Neural cell (in vitro differentiated cells): ENCODE results near the gene TBKBP1. TPM values are rescaled to one million over a fixed set of nuclear protein-coding genes. Genes with fewer than 3 reads are reported as not detected.

ENCODE experiments used
- H2AFZ ChIP-seq: fragments of 200-600, 300-800 bp; sonication (generic), shearing (Covaris generic); 2 replicates; pipeline ENCODE4 v1.6.0; 2014; ENCODE audit warnings: low read depth, mild to moderate bottlenecking, antibody characterized with exemption, low read length, moderate library complexity
- H3F3A ChIP-seq: fragments of 200-600 bp; shearing (Covaris generic); 2 replicates; pipeline ENCODE4 v1.6.1; 2016; ENCODE audit warnings: mild to moderate bottlenecking, moderate library complexity, mixed read lengths, antibody characterized with exemption, low read length; ENCODE audit not compliant: insufficient read depth, poor library complexity, severe bottlenecking
- H3K27ac ChIP-seq: fragments of 200-600, 300-800 bp; sonication (generic), shearing (Covaris generic); 2 replicates; pipeline ENCODE4 v1.5.1; 2014; ENCODE audit warnings: mild to moderate bottlenecking, low read length, moderate library complexity
- H3K27me3 ChIP-seq: fragments of 300-800, 200-600 bp; sonication (generic), shearing (Covaris generic); 2 replicates; pipeline ENCODE4 v1.6.0; 2014; ENCODE audit warnings: mild to moderate bottlenecking, low read depth, low read length, moderate library complexity; ENCODE audit not compliant: insufficient read depth
- H3K36me3 ChIP-seq: fragments of 300-800, 200-600 bp; sonication (generic), shearing (Covaris generic); 2 replicates; pipeline ENCODE4 v1.5.1; 2014; ENCODE audit warnings: mild to moderate bottlenecking, antibody characterized with exemption, low read length, moderate library complexity; ENCODE audit not compliant: insufficient read depth
- H3K4me2 ChIP-seq: fragments of 300-800, 200-600 bp; sonication (generic), shearing (Covaris generic); 2 replicates; pipeline ENCODE4 v1.6.0; 2014; ENCODE audit warnings: mild to moderate bottlenecking, low read length
- H3K4me3 ChIP-seq: fragments of 300-800, 200-600 bp; sonication (generic), shearing (Covaris generic); 2 replicates; pipeline ENCODE4 v1.5.1; 2014; ENCODE audit warnings: mild to moderate bottlenecking, low read length, moderate library complexity
- H3K79me2 ChIP-seq: fragments of 200-600 bp; shearing (Covaris generic); replicated peaks from 2 replicates; pipeline ENCODE4 v1.6.0; 2014; ENCODE audit warnings: mild to moderate bottlenecking, low read length, moderate library complexity; ENCODE audit not compliant: insufficient read depth
- H3K9ac ChIP-seq: fragments of 300-800, 200-600 bp; sonication (generic), shearing (Covaris generic); 2 replicates; pipeline ENCODE4 v1.6.1; 2016; ENCODE audit warnings: mild to moderate bottlenecking, low read length, mixed read lengths
- H3K9me2 ChIP-seq: fragments of 200-600 bp; shearing (Covaris generic); 2 replicates; pipeline ENCODE4 v1.6.1; 2016; ENCODE audit warnings: mild to moderate bottlenecking, low read length, mixed read lengths; ENCODE audit not compliant: insufficient read depth
- H3K9me3 ChIP-seq: fragments of 200-600, 300-800 bp; sonication (generic), shearing (Covaris generic); 2 replicates; pipeline ENCODE4 v1.6.1; 2016; ENCODE audit warnings: mild to moderate bottlenecking, mixed run types, low read length, moderate library complexity, mixed read lengths
- H4K20me1 ChIP-seq: fragments of 200-600 bp; shearing (Covaris generic); 2 replicates; pipeline ENCODE4 v1.6.1; 2016; ENCODE audit warnings: mild to moderate bottlenecking, mixed run types; ENCODE audit not compliant: insufficient read depth
- EP300 ChIP-seq: fragments of 450-650 bp; conservative IDR thresholded peaks from 2 replicates; pipeline ENCODE4 v1.6.1; 2014; ENCODE audit warnings: antibody characterized with exemption, mild to moderate bottlenecking, moderate library complexity; ENCODE audit not compliant: poor library complexity, severe bottlenecking
- EZH2 ChIP-seq: fragments of 200-600, 300-800 bp; shearing (Covaris generic), sonication (generic); IDR thresholded peaks from 2 replicates; pipeline ENCODE4 v1.6.1; 2014; ENCODE audit warnings: antibody characterized with exemption, low read length, borderline replicate concordance, mild to moderate bottlenecking; ENCODE audit not compliant: insufficient read depth, poor library complexity, severe bottlenecking
- MXI1 ChIP-seq: fragments of 450-650 bp; conservative IDR thresholded peaks from 2 replicates; pipeline ENCODE4 v1.6.1; 2014; ENCODE audit warnings: antibody characterized with exemption, mild to moderate bottlenecking; ENCODE audit not compliant: poor library complexity, severe bottlenecking
- POLR2AphosphoS5 ChIP-seq: IDR thresholded peaks from 2 replicates; pipeline ENCODE4 v1.6.1; 2012
- RAD21 ChIP-seq: fragments of 450-650 bp; conservative IDR thresholded peaks from 2 replicates; pipeline ENCODE4 v1.6.1; 2014; ENCODE audit warnings: antibody characterized with exemption, mild to moderate bottlenecking, moderate library complexity
- REST ChIP-seq: IDR thresholded peaks from 2 replicates; pipeline ENCODE4 v1.6.1; 2012; ENCODE audit warnings: borderline replicate concordance
- SMC3 ChIP-seq: fragments of 450-650 bp; conservative IDR thresholded peaks from 2 replicates; pipeline ENCODE4 v1.6.1; 2014; ENCODE audit warnings: antibody characterized with exemption, mild to moderate bottlenecking, moderate library complexity; ENCODE audit not compliant: poor library complexity
- TAF1 ChIP-seq: IDR thresholded peaks from 2 replicates; pipeline ENCODE4 v1.6.1; 2012; ENCODE audit warnings: low read depth
- polyA plus RNA-seq: library from polyadenylated mRNA; depleted of rRNA; stranded (reverse); fragments of >200 nt; gene quantifications from 2 replicates; pipeline ENCODE4 v1.2.3, GENCODE V29; 2014
- TF ChIP-seq, protein P1 (sequence below): fragments of 450-650 bp; IDR thresholded peaks from 2 replicates; pipeline ENCODE4 v1.5.1; 2014; ENCODE audit warnings: antibody characterized with exemption, mild to moderate bottlenecking, moderate library complexity; ENCODE audit not compliant: poor library complexity, severe bottlenecking

Gene TBKBP1
- polyA plus RNA-seq, 1 donor from 2014 or later: 25.4 TPM

GRCh38 chr17:47702391-47702995, 8.5 kb downstream of the TBKBP1 start:
- Histone ChIP-seq H2AFZ (no peak overlapping the region), H3K4me3 (no peak overlapping the region), H3K9me2 (no peaks in the 10 kb centered on the region), H3K9me3 (no peaks in the 10 kb centered on the region), H3K27me3 (no peaks in the 10 kb centered on the region), H3K9ac (no peak overlapping the region), H3K36me3 (no peaks in the 10 kb centered on the region), H3K79me2 (no peaks in the 10 kb centered on the region), H3F3A (no peaks in the 10 kb centered on the region), H3K4me2 (no peak overlapping the region), H3K27ac (no peak overlapping the region), H4K20me1 (no peaks in the 10 kb centered on the region)
- TF ChIP-seq RAD21: no peak
- no peak for TF ChIP-seq TAF1
- no peak for TF ChIP-seq POLR2AphosphoS5
- no peak for TF ChIP-seq EP300
- TF ChIP-seq EZH2: no peak
- no peak for TF ChIP-seq REST
- no peak for TF ChIP-seq MXI1
- TF ChIP-seq SMC3: no peak
- TF ChIP-seq, protein P1, sequence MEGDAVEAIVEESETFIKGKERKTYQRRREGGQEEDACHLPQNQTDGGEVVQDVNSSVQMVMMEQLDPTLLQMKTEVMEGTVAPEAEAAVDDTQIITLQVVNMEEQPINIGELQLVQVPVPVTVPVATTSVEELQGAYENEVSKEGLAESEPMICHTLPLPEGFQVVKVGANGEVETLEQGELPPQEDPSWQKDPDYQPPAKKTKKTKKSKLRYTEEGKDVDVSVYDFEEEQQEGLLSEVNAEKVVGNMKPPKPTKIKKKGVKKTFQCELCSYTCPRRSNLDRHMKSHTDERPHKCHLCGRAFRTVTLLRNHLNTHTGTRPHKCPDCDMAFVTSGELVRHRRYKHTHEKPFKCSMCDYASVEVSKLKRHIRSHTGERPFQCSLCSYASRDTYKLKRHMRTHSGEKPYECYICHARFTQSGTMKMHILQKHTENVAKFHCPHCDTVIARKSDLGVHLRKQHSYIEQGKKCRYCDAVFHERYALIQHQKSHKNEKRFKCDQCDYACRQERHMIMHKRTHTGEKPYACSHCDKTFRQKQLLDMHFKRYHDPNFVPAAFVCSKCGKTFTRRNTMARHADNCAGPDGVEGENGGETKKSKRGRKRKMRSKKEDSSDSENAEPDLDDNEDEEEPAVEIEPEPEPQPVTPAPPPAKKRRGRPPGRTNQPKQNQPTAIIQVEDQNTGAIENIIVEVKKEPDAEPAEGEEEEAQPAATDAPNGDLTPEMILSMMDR: no peak

DNA sequence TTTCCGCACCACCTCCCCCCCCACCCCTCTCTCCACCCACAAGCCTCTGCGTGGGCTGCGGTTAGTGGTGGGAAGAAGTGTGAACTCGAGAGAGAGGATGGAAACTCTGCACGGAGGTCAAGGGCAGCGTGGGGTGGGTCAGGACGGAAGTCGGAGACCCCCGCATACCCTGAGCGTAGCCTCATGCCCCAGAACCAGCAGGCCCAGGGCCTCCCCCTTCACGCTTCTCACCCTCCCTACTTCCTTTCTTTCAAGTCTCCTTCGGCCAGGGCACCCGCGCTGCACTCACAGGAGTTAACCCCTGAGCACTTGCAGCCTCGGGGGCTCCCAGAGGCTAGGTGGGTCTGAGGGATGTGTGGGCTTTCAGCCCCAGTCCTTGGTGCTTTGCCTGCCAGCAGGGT, 9.2 kb downstream of the TBKBP1 start:
- Histone ChIP-seq H3K4me3 (no peak overlapping the region), H3K9ac (no peak overlapping the region), H3K79me2 (no peaks in the 10 kb centered on the region), H3K4me2 (no peak overlapping the region), H3K9me3 (no peaks in the 10 kb centered on the region), H3K27me3 (no peaks in the 10 kb centered on the region), H2AFZ (no peak overlapping the region), H3K9me2 (no peaks in the 10 kb centered on the region), H4K20me1 (no peaks in the 10 kb centered on the region), H3K27ac (no peak overlapping the region), H3F3A (no peaks in the 10 kb centered on the region), H3K36me3 (no peaks in the 10 kb centered on the region)
- TF ChIP-seq MXI1 (no peak), RAD21 (no peak)
